Measurements from ENCODE around the gene SEC63. TPM values are rescaled to one million over a fixed set of nuclear protein-coding genes. Genes with fewer than 3 reads are reported as not detected.

The SEC63 gene
- total RNA-seq, 2 experiments from 2014 or later, result 80.3 to 86.7 TPM

DNA sequence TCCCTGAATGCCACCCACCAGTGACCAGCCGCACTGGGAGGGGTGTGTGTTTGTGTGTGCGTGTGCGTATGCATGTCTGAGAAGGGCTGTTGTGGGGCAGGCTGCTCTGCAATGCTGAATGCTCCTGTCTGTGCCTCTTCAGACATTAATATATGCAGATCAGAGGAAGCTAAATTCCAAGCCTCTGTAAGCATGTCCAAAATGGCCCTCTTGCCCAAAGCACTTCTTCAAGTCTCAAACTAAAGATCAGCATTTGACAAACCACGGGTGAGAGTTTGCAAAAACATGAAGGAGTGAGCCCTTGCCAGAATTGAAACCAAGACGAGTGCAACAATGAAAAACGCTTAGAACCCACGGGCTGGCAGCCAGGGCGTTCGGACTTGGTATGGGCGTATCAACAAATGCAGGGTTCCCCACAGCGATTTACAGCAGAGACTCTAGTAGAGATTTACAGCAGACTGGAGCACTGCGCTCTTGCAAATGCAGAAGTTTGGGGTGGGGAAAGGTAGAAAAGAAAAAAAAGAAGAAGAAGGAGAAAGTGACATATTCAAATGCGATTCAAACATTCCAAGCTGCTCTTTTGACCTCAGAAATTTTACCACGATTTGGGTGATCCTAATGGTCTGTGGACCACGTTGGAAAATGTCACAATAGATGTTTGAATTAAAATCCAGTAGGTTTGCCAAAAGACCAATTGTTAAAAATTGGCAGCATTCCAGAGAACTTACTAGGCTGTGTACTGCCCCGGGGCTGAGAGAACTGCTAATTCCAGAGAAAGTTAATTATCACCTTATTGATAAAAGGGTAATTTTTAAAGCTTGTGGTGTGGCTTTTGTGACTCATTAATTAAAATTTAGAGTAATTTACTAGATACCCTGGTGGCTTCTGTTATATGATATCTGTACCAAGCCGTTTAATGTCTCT is 137.4 kb downstream of the SEC63 start:
- Histone ChIP-seq H3K27ac (ENCODE audit: low read depth in 1 of 2, low read length in 2 of 2) (peak overlapping the region; percentile 87 to 88), H3K9me3 (ENCODE audit: control insufficient read depth in 1 of 2, insufficient read depth in 1 of 2, low read length in 2 of 2) (no peaks in the 10 kb centered on the region), H3K4me1 (ENCODE audit: insufficient read depth, low read length) (peaks cover 64% of the 10 kb centered on the region), H3K27me3 (ENCODE audit: control insufficient read depth in 1 of 2, insufficient read depth in 2 of 2, low read length in 2 of 2) (no peaks in the 10 kb centered on the region), H3K36me3 (ENCODE audit: insufficient read depth, low read length) (peaks cover 13% of the 10 kb centered on the region), H3K4me3 (ENCODE audit: low read length) (peak overlapping the region; percentile 74)
- intact Hi-C loops (cut with DNase I, micrococcal nuclease), result loop anchor here (2.0 to 5.0 kb wide), 6 partner anchors 16 to 1298 kb away; partner anchors contain the start of gene SEC63 (in 1 of the 2)
- POLR2A ChIA-PET, result interaction anchor here (1.0 to 9.6 kb wide), 15 partner anchors 9 to 137 kb away, joined by 3 to 259 read pairs (median 31); partner anchors contain the start of gene SEC63
- TF ChIP-seq, protein P1, sequence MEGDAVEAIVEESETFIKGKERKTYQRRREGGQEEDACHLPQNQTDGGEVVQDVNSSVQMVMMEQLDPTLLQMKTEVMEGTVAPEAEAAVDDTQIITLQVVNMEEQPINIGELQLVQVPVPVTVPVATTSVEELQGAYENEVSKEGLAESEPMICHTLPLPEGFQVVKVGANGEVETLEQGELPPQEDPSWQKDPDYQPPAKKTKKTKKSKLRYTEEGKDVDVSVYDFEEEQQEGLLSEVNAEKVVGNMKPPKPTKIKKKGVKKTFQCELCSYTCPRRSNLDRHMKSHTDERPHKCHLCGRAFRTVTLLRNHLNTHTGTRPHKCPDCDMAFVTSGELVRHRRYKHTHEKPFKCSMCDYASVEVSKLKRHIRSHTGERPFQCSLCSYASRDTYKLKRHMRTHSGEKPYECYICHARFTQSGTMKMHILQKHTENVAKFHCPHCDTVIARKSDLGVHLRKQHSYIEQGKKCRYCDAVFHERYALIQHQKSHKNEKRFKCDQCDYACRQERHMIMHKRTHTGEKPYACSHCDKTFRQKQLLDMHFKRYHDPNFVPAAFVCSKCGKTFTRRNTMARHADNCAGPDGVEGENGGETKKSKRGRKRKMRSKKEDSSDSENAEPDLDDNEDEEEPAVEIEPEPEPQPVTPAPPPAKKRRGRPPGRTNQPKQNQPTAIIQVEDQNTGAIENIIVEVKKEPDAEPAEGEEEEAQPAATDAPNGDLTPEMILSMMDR (IDR thresholded peaks at IDR 0.05), result no peak
- H3K9me3 Mint-ChIP-seq, result no peaks in the 10 kb centered on the region
- H3K36me3 Mint-ChIP-seq (ENCODE audit: low read depth), result peaks cover 65% of the 10 kb centered on the region
- peaks cover 87% of the 10 kb centered on the region for H3K4me1 Mint-ChIP-seq (ENCODE audit: low read depth)
- peak; percentile 39 to 69 (median 49) for DNase-seq
- H3K4me3 Mint-ChIP-seq, result peak overlapping the region; percentile 96
- no peak for ATAC-seq (ENCODE audit: poor library complexity)
- H3K27me3 Mint-ChIP-seq, result no peaks in the 10 kb centered on the region
- H3K27ac Mint-ChIP-seq, result peak overlapping the region; percentile 96
- CTCF ChIA-PET, result interaction anchor here (1.6 to 7.3 kb wide), 2 partner anchors 28 to 80 kb away, joined by 3 to 47 read pairs; no protein-coding TSS in a partner anchor

DNA sequence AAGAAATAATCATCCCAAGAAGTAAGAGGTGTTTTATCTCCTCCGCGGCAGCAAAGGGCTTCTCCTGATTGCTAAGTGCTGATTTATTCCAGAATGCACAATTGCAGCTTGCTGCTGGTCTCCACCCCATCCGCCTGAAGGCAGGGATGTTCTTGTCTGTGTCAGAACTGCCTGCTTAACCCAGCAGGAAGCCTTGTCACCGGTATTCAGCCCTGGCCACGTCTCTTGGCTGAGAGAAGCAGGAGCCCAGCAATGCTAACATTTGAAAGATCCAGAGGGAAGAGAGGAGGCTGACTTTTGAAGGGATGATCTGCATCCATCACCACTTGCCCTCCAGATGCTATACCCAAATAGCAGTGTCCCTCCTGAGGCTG is 138.1 kb downstream of the SEC63 start:
- H3K36me3 Mint-ChIP-seq (ENCODE audit: low read depth), result peaks cover 70% of the 10 kb centered on the region

DNA sequence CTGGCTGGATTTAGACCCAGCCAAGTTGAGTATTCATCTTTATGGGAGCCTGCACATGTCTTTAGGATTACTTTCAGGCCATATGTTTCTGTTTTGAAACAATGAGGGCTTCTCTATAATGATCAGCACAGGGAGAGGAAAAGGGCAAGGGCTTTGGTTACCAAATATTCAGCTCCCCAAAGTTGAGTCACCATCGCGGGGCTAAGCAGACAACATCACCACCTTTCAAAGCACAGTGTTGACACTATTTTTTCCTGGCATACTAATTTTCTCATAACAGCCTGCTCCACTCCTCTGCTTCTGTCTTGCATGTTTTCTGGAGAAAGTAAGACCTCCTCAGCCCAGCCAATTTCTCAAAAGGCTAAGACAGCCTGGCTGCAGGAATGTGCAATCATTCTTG is 138.8 kb downstream of the SEC63 start:
- peak overlapping the region; percentile 96 for H3K27ac Mint-ChIP-seq
- H3K27me3 ChIP-seq (ENCODE audit: control insufficient read depth in 1 of 2, insufficient read depth in 2 of 2, low read length in 2 of 2), result no peaks in the 10 kb centered on the region
- CTCF ChIA-PET, result interaction anchor here (1.1 to 7.3 kb wide), 4 partner anchors 29 to 110 kb away, joined by 4 to 47 read pairs (median 6); no protein-coding TSS in a partner anchor
- TF ChIP-seq, protein P1 (IDR thresholded peaks at IDR 0.05), result no peak
- H3K36me3 Mint-ChIP-seq (ENCODE audit: low read depth), result peaks cover 75% of the 10 kb centered on the region
- intact Hi-C loops (cut with DNase I, micrococcal nuclease), result no loop called here
- no peak overlapping the region for H3K4me3 ChIP-seq (ENCODE audit: low read length)
- no peaks in the 10 kb centered on the region for H3K9me3 ChIP-seq (ENCODE audit: control insufficient read depth in 1 of 2, insufficient read depth in 1 of 2, low read length in 2 of 2)
- peaks cover 55% of the 10 kb centered on the region for H3K4me1 ChIP-seq (ENCODE audit: insufficient read depth, low read length)
- peak overlapping the region; percentile 4 to 88 for H3K27ac ChIP-seq (ENCODE audit: low read depth in 1 of 2, low read length in 2 of 2)
- peak overlapping the region; percentile 96 for H3K4me3 Mint-ChIP-seq
- H3K4me1 Mint-ChIP-seq (ENCODE audit: low read depth), result peaks cover 87% of the 10 kb centered on the region
- peak in 6 of 14 experiments; percentile 27 to 71 (median 42) for DNase-seq
- H3K36me3 ChIP-seq (ENCODE audit: insufficient read depth, low read length), result peaks cover 22% of the 10 kb centered on the region
- ATAC-seq (ENCODE audit: poor library complexity), result no peak
- H3K9me3 Mint-ChIP-seq, result no peaks in the 10 kb centered on the region
- no peaks in the 10 kb centered on the region for H3K27me3 Mint-ChIP-seq
- POLR2A ChIA-PET, result interaction anchor here (0.8 to 9.6 kb wide), 13 partner anchors 7 to 138 kb away, joined by 3 to 259 read pairs (median 31); partner anchors contain the start of gene SEC63

More for the DNA sequence above, 138.1 kb downstream of the SEC63 start:
- Histone ChIP-seq H3K9me3 (ENCODE audit: control insufficient read depth in 1 of 2, insufficient read depth in 1 of 2, low read length in 2 of 2) (no peaks in the 10 kb centered on the region), H3K4me3 (ENCODE audit: low read length) (peak overlapping the region; percentile 74), H3K27me3 (ENCODE audit: control insufficient read depth in 1 of 2, insufficient read depth in 2 of 2, low read length in 2 of 2) (no peaks in the 10 kb centered on the region), H3K27ac (ENCODE audit: low read depth in 1 of 2, low read length in 2 of 2) (peak overlapping the region; percentile 87 to 88), H3K4me1 (ENCODE audit: insufficient read depth, low read length) (peaks cover 61% of the 10 kb centered on the region), H3K36me3 (ENCODE audit: insufficient read depth, low read length) (peaks cover 18% of the 10 kb centered on the region)
- peak; percentile 17 to 75 (median 50) for DNase-seq
- no peaks in the 10 kb centered on the region for H3K27me3 Mint-ChIP-seq
- H3K9me3 Mint-ChIP-seq, result no peaks in the 10 kb centered on the region
- H3K4me1 Mint-ChIP-seq (ENCODE audit: low read depth), result peaks cover 88% of the 10 kb centered on the region
- TF ChIP-seq, protein P1 (IDR thresholded peaks at IDR 0.05), result no peak
- CTCF ChIA-PET, result interaction anchor here (1.1 to 7.3 kb wide), 3 partner anchors 29 to 111 kb away, joined by 4 to 47 read pairs (median 6); no protein-coding TSS in a partner anchor
- peak; percentile 18 for ATAC-seq (ENCODE audit: poor library complexity)
- intact Hi-C loops (cut with DNase I, micrococcal nuclease), result loop anchor here (2.0 to 5.0 kb wide), 6 partner anchors 15 to 1298 kb away; partner anchors contain the start of gene SEC63 (in 1 of the 2)
- POLR2A ChIA-PET, result interaction anchor here (0.8 to 9.6 kb wide), 13 partner anchors 8 to 138 kb away, joined by 3 to 259 read pairs (median 31); partner anchors contain the start of gene SEC63
- H3K4me3 Mint-ChIP-seq, result peak overlapping the region; percentile 96
- peak overlapping the region; percentile 96 for H3K27ac Mint-ChIP-seq

All from CD4-positive, alpha-beta T cell (primary cell).